UCSD-AML1 (cell line): ENCODE results near the gene ERMN.
"Not testable (repeated sequence)": the region's sequence is repeated elsewhere in the genome, so short reads cannot be mapped to it uniquely, and the experiment has no call there.

Experiments
- DNase-seq: peaks from one replicate; lab custom pipeline; 2025; ENCODE audit not compliant: unreplicated experiment; lab: John Stamatoyannopoulos, UW

Gene ERMN

DNA sequence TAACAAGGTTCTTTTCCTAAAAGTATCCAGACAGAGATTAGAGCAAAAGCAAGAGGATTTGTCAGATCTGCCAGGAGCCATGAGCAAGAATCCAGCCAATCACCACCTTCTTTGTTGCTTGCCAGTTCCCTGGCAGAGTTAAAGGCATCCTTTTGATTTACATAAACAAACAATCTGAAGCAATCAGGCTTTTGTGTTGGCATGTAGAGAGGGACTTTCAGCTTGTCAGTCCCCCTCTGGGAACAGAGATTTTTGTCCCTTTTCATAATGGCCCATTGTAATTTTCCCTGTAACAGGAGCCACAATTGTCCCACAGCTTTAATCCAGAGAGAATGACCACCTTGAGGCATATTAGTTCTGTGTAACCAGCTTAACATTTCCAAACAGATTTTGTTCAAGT lies at the start of gene ERMN:
Gene ERMN (minus strand): TSS at position 39 of the 400 bp plus-strand sequence. CDS start 182 bp downstream, outside the sequence.
- no peak for DNase-seq

DNA sequence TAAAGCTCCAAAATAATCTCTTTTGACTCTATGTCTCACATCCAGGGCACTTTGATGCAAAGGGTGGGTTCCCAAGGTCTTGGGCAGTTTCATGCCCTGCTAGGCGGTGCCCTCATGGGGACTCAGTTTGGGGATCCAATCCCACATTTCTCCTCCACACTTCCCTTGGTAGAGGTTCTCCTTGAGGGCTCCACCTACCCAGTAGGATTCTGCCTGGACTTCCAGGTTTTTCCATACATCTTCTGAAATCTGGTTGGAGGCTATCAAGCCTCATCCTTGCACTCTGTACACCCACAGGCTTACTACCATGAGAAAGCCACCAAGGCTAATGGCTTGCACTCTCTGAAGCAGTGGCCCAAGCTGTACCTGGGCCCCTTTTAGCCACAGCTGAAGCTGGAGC lies 49.8 kb upstream of the ERMN start:
- no peak for DNase-seq

DNA sequence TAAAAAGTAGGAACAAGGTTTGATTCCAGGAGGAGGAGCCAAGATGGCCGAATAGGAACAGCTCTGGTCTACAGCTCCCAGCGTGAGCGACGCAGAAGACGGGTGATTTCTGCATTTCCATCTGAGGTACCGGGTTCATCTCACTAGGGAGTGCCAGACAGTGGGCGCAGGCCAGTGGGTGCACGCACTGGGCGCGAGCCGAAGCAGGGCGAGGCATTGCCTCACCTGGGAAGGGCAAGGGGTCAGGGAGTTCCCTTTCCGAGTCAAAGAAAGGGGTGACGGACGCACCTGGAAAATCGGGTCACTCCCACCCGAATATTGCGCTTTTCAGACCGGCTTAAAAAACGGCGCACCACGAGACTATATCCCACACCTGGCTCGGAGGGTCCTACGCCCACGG lies 42.9 kb upstream of the ERMN start:
- not testable (repeated sequence) for DNase-seq

DNA sequence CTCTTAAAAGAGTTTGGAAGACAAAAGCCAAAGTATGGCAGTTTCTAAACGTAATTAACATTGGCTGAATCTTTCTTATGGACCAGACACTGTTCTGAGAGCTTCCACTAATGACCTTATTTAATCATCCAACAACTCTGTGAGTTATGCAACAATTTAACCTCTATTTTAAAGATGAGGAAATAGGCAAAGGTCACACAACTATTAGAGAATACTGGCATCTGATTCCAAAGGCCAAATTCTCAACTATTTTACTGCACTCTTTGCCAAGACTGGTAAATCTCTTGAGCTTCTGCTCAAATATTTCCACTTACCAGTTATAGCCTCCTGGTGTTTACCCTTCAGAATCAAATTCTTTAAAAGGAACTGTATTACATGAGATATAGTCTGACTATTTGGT lies 42.1 kb upstream of the ERMN start:
- DNase-seq: no peak

GRCh38 chr2:157364257-157364974 lies 38.8 kb upstream of the ERMN start:
- peak; percentile 33 for DNase-seq

GRCh38 chr2:157363612-157364101 lies 38.0 kb upstream of the ERMN start:
- no peak for DNase-seq

GRCh38 chr2:157362627-157363026 lies 37.0 kb upstream of the ERMN start:
- DNase-seq: no peak

DNA sequence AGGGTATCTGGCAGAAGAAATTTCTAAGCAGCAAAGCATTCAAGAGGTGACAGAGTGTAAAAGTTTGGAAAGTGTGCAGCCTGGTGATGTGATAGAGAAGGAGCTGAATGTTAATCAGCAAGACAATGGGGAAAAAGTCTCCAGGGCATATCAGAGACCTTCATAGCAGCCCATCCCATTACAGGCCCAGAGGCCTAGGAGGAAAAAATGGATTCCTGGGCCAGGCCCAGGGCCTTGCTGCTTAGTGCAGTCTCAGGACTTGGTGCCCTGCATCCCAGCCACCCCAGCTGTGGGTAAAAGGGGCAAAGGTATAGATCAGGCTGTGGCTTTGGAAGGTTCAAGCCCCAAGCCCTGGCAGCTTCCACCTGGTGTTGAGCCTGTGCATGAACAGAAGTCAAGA lies 35.9 kb upstream of the ERMN start:
- no peak for DNase-seq

DNA sequence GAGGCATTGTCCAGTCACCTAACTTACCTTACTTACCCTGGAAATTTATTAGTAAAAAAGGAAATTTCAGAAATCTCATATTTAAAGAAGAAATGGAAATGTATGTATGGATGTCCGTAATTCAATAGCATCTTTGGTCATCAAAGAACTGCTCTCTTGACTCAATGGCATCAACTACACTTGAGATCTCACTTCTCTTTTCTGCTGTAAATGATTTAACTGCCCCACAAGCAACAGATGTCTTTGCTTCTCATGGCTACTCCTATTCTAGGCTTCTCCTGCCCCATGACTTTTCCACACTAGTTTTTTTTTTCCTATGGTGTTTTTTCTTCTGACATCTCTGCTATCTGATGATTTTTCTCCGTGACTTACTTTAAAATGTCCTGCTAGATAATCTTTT lies 34.0 kb upstream of the ERMN start:
- DNase-seq: no peak

DNA sequence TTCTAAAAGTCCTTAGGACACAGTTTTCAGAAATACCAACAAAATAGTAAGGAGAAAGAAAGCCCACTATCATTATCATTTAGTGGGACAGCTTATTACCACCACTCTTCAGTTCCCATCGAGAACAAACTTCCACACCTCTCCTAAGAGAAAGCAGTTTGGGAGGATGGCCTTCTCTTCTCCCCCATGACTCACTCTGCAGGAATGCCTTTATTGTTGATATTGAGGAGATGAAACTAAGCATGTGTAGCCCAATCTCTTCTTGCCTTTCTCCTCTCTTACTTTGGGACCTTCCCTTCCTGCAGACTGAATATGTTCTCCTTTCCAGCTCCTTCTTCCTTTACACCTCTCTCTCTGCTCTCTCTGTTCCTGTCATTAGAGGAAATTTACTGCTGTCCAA lies 30.0 kb upstream of the ERMN start:
- no peak for DNase-seq

GRCh38 chr2:157349949-157350515 lies 24.4 kb upstream of the ERMN start:
- DNase-seq: no peak

GRCh38 chr2:157348291-157348921 lies 22.8 kb upstream of the ERMN start:
- no peak for DNase-seq

GRCh38 chr2:157345647-157346389 lies 20.2 kb upstream of the ERMN start:
- no peak for DNase-seq

DNA sequence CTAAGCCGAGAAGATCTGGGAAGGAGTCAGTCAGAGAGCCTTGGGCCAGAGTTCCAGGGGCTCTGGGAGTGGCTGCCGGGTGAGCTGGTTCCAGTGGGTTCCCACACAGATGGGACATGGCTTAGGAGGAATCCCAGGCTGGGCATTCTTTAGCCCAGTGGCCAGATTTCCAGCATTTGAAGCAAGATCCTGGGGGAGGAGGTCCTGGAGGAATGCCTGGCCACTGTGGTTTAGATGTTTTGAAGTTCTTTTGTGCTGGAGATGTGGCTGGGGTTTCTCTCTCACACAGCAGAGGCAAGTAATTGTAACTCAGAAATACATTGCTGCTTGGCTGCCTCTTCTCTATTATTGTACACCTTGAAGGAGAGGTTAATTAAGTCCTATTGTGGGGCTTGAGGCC lies 15.8 kb upstream of the ERMN start:
- DNase-seq: not testable (repeated sequence)

DNA sequence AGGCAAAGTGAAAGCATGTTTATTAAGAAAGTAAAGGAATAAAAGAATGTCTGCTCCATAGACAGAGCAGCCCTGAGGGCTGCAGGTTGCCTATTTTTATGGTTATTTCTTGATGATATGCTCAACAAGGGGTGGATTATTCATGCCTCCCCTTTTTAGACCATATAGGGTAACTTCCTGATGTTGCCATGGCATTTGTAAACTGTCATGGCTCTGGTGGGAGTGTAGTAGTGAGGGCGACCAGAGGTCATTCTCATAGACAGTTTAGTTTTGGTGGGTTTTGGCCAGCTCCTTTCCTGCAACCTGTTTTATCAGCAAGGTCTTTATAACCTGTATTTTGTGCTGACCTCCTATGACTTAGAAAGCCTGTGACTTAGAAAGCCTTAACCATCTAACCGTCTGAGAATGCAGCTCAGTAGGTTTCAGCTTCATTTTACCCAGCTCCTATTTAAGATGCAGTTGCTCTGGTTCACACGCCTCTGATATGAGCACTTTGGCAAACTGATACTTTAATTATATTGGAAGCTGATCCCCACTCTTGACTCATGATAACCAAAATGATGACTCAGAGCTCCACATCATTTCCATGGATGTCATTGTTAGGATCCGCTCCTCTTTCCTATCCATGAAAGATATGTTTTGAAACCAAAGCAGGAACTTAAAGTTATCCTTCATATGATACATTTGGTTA lies 14.5 kb upstream of the ERMN start:
- no peak for DNase-seq

DNA sequence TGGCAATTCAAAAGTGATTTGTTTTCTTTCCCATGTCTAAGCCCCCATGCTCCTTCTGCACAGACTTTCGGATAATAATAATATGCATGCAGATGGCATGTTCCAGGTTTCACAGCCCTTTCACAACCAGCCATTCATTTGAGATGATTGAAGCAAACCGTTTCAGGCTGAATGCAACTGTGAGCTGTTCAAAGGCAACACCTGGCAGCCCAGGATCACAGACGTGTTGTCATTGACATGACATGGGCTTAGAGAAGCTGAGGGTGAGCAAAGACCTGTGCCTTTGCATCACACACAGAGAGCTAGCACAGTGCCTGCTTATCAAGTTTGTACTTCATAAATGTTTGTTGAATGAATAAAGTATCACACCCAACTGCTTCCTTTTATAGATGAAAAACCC lies 12.4 kb upstream of the ERMN start:
- DNase-seq: no peak

DNA sequence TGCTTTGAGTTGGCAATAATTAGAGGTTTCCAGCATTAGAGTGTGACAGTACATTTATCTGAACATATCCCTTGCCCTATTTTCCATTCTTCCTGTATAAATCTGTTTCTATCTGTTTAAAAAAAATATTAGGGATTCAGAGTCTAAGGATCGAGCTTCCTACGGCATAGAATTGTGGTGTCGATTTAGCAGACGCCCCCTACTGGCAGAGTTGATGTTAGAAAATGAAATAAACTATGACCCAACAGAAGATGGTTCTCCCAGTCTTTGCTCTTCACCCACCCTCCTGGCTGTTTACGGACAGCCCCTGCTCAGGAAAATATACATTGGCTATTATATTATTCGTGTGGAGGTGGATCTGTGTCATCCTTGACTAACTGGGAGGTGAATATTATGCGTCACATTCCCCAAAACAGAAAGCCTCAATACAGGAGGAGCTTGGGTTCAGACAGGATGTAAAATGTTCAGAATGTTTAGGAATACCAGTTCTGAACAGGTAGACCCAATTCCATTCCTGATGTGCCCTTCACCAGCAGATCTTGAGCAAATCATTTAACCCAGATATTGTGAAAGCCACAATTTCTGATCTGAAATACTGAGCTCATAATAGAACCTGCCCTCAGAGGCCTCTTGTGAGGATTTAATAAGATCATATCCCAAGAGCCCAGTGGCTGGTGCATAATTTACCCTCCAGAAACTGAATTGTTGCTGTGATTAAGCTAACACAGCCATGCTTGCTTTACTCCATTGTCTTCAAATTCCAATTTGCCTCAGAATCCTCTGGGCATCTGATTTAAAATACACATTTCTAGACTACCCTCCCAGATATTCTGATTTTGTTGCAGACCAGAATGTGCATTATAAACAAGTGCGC lies 10.8 kb upstream of the ERMN start:
- DNase-seq: peak; percentile 8

DNA sequence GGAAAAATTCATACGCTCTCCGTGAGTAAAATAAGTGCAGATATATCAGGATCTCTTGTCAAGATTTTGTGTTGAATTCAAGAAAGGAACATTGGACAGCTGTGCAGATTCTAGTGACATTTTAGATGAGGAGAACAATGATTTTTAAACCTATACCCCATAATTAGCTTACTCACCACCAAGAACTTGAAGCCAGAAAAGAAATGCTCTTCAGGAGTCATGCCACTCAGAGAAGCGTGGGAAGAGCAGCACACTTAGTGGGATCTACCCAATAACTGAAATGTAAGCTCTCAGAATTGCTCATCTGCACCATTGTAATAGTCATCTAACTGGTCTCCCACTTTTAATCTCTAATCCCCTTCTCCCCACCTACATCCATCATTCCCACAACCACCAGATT lies 9.2 kb upstream of the ERMN start:
- DNase-seq: no peak

DNA sequence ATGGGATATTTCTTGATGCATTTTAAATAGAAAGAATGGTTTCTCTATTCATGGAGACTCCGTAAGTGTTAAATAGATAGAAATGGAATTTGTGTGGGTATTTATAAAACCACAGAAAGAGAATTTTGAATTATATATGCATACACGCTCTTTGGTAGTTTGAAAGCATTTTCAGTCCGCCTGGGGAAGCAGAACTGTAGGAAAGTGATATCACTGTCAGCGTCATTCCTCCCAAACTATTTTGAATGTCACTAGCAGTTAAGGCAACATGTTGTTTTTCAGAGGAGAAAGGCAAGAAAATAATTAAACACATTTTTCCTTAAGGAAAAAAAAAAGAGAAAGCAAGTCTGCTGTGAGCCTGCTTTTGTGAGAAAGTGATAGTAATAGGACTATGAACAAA lies 8.7 kb upstream of the ERMN start:
- no peak for DNase-seq
